Gastrocnemius medialis (tissue), 4 donors: Measurements from ENCODE around the gene BOLL. TPM values are rescaled to one million over a fixed set of nuclear protein-coding genes. Genes with fewer than 3 reads are reported as not detected.
"Not testable (repeated sequence)": the region's sequence is repeated elsewhere in the genome, so short reads cannot be mapped to it uniquely, and the experiment has no call there.

Experiments used
- ATAC-seq, 2 donors: fragments of 150-250 bp; one replicate each; pipeline ENCODE4 v1.9.1; 2016
- DNase-seq, 2 donors: peaks; one replicate each; pipeline ENCODE4 v3.0.0-alpha.2; 2019
- H3K27ac ChIP-seq, 4 donors: fragments of 200-600 bp; sonication (generic); 1 replicate in 1 of 4; 2 replicates in 3 of 4; pipeline ENCODE4 v1.5.1; 2016 to 2018; ENCODE audit warnings: mild to moderate bottlenecking in 2 of 4, moderate library complexity in 1 of 4
- H3K27me3 ChIP-seq, 3 donors: fragments of 200-600 bp; sonication (generic) in 2 of 3; 1 replicate in 1 of 3; 2 replicates in 2 of 3; pipeline versions ENCODE4 v1.5.1 to v1.6.0; 2016 to 2019; ENCODE audit warnings: mild to moderate bottlenecking in 1 of 3, moderate library complexity in 1 of 3
- H3K36me3 ChIP-seq, 2 donors: fragments of 200-600 bp; sonication (generic) in 1 of 2; one replicate each; pipeline ENCODE4 v1.5.1; 2017 to 2018
- H3K4me1 ChIP-seq, 2 donors: fragments of 200-600 bp; sonication (generic) in 1 of 2; one replicate each; pipeline ENCODE4 v1.5.1; 2016 to 2017; ENCODE audit warnings: mild to moderate bottlenecking in 2 of 2
- H3K4me3 ChIP-seq, 4 donors: fragments of 200-600 bp; sonication (generic) in 3 of 4; 1 replicate in 1 of 4; 2 replicates in 3 of 4; pipeline ENCODE4 v1.5.1; 2016 to 2019; ENCODE audit warnings: mild to moderate bottlenecking in 2 of 4
- H3K9me3 ChIP-seq, 3 donors: fragments of 200-600 bp; sonication (generic) in 2 of 3; 1 replicate in 1 of 3; 2 replicates in 2 of 3; pipeline ENCODE4 v1.5.1; 2016 to 2019
- POLR2A ChIP-seq, 2 donors: fragments of 450-650 bp; IDR thresholded peaks; one replicate each; pipeline ENCODE4 v1.6.1; 2017; ENCODE audit warnings: antibody characterized with exemption in 2 of 2, mild to moderate bottlenecking in 2 of 2, moderate library complexity in 2 of 2
- in situ Hi-C, 4 donors: fragments of 200-750 bp; cut with MboI; loops; one replicate each; pipeline versions ENCODE4 v1.15.0 to v1.8.0; 2017; ENCODE audit warnings: low sequenced_read_pairs in 4 of 4
- intact Hi-C: fragments of 100-400 bp; cut with DNase I; formaldehyde crosslinking; loops from one replicate; pipeline ENCODE4 v1.15.1; 2023; ENCODE audit warnings: low total_unique reads
- total RNA-seq, 4 donors: library from RNA; depleted of rRNA; stranded (reverse); fragments of >200 nt; gene quantifications; one replicate each; pipeline versions ENCODE4 v1.1.0 to v1.2.3, GENCODE V29; 2016
- TF ChIP-seq, protein P1 (sequence below), 5 experiments: fragments of 450-650 bp in 3 of 5; fragments of 200-600 bp in 2 of 5; sonication (generic) in 2 of 5; IDR thresholded peaks in 4 of 5; conservative IDR thresholded peaks in 1 of 5; 1 replicate in 4 of 5; 2 replicates in 1 of 5; pipeline ENCODE4 v1.5.1; 2016 to 2019; ENCODE audit warnings: antibody characterized with exemption in 5 of 5, mild to moderate bottlenecking in 3 of 5, moderate library complexity in 3 of 5

The BOLL gene
- total RNA-seq, 4 donors from 2014 or later, result 2.4 to 8.1 (median 2.6) TPM

DNA sequence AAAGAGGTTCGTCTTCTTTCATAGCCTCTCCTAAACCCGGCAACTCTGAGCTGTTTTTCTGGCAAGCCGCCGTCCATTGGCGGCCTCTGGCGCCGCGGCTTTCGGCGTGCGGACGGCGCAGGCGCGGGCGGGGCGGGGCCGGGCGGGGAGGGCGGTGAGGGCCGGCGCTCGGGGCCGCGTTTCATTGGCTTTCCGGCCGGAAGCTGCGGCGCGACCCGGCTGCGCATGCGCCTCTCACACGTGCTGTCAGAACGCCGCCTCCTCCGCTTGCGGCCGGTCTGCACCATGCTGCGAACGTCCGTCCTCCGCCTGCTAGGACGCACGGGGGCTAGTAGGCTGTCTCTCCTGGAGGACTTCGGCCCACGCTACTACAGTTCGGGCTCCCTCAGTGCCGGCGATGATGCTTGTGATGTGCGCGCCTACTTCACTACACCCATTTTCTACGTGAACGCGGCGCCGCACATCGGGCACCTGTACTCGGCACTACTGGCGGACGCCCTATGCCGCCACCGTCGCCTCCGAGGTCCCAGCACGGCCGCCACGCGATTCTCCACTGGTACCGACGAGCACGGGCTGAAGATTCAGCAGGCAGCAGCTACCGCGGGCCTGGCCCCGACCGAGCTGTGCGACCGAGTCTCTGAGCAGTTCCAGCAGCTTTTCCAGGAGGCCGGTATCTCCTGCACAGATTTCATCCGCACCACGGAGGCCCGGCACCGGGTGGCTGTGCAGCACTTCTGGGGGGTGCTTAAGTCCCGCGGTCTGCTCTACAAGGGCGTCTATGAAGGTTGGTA, 79.8 kb downstream of the BOLL start, which contains the start of gene MARS2:
Gene MARS2 (plus strand): TSS at position 249 of the 791 bp plus-strand sequence. CDS start 37 bp downstream, at position 286.
- DNase-seq, result peak; percentile 85 to 92
- peak within 1 kb of the TSS; percentile 78 to 97 (median 85) for H3K4me3 ChIP-seq
- no peaks in the 10 kb centered on the region for H3K36me3 ChIP-seq
- no peaks in the 10 kb centered on the region for H3K9me3 ChIP-seq
- peak; percentile 95 to 96 for ATAC-seq
- TF ChIP-seq, protein P1, sequence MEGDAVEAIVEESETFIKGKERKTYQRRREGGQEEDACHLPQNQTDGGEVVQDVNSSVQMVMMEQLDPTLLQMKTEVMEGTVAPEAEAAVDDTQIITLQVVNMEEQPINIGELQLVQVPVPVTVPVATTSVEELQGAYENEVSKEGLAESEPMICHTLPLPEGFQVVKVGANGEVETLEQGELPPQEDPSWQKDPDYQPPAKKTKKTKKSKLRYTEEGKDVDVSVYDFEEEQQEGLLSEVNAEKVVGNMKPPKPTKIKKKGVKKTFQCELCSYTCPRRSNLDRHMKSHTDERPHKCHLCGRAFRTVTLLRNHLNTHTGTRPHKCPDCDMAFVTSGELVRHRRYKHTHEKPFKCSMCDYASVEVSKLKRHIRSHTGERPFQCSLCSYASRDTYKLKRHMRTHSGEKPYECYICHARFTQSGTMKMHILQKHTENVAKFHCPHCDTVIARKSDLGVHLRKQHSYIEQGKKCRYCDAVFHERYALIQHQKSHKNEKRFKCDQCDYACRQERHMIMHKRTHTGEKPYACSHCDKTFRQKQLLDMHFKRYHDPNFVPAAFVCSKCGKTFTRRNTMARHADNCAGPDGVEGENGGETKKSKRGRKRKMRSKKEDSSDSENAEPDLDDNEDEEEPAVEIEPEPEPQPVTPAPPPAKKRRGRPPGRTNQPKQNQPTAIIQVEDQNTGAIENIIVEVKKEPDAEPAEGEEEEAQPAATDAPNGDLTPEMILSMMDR (IDR thresholded peaks at IDR 0.05 in 4 of 5, conservative IDR thresholded peaks at IDR 0.05 in 1 of 5), result peak in 1 of 5 experiments; percentile 3
- TF ChIP-seq POLR2A (IDR thresholded peaks at IDR 0.05), result peak; percentile 56 to 74
- in situ Hi-C loops (loop anchor here (5.0 to 10.0 kb wide), 4 partner anchors 69 to 191 kb away; partner anchors contain the start of genes BOLL (in 2 of the 4) and MOB4 (in 1 of the 4)), intact Hi-C loops (loop anchor here (1.0 to 10.0 kb wide), 6 partner anchors 189 to 1759 kb away; partner anchors contain the start of genes COQ10B, HSPE1, MOB4 and PGAP1)
- no peaks in the 10 kb centered on the region for H3K27me3 ChIP-seq
- H3K4me1 ChIP-seq, result peaks cover 34 to 43% of the 10 kb centered on the region in 2 donors
- H3K27ac ChIP-seq, result peak within 1 kb of the TSS; percentile 80 to 84 (median 82)

DNA sequence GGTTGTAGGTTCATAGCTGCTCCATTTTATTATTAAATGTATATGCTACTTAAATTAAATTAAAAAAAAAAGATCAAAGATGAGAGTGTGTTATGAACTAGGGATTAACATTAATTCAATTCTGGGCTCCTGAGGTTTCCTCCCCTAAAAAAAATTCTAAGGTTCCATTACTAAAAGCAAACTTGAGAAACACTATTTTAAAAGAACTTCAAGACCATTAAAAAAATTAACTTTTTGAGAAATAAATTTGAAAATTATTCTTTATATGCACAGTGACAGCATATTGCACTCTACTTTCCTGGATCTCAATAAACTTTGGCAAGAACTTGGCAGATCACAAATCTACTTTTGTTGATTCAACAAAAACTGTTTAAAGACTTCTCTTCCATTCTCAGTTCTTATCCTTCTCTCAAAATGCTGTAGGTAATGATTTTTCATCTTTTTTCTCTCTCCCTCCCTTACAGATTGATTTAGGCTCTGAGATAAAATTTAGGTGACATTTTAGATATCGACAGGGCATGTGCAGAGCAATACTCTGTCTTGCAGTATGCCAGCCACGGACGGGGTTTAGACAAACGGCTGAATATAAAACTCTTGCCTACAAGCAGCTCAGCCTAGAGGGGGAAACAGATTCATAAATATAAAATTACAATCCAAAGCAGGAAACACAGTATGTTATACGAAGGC, 80.5 kb downstream of the BOLL start:
- no peak for TF ChIP-seq POLR2A (IDR thresholded peaks at IDR 0.05)
- TF ChIP-seq, protein P1 (IDR thresholded peaks at IDR 0.05 in 4 of 5, conservative IDR thresholded peaks at IDR 0.05 in 1 of 5), result no peak
- H3K27ac ChIP-seq, result peak overlapping the region; percentile 80 to 83 (median 81)
- H3K4me3 ChIP-seq, result peak overlapping the region; percentile 78 to 97 (median 85)
- no peaks in the 10 kb centered on the region for H3K36me3 ChIP-seq
- H3K4me1 ChIP-seq, result peaks cover 29 to 43% of the 10 kb centered on the region in 2 donors
- no peaks in the 10 kb centered on the region for H3K9me3 ChIP-seq
- ATAC-seq (peak; percentile 50 to 55), DNase-seq (no peak)
- in situ Hi-C loops, result loop anchor here (5.0 to 10.0 kb wide), 4 partner anchors 70 to 190 kb away; partner anchors contain the start of genes BOLL (in 2 of the 4) and MOB4 (in 1 of the 4)
- no peaks in the 10 kb centered on the region for H3K27me3 ChIP-seq
- intact Hi-C loops, result loop anchor here (1.0 to 10.0 kb wide), 6 partner anchors 188 to 1760 kb away; partner anchors contain the start of genes COQ10B, HSPE1, MOB4 and PGAP1

DNA sequence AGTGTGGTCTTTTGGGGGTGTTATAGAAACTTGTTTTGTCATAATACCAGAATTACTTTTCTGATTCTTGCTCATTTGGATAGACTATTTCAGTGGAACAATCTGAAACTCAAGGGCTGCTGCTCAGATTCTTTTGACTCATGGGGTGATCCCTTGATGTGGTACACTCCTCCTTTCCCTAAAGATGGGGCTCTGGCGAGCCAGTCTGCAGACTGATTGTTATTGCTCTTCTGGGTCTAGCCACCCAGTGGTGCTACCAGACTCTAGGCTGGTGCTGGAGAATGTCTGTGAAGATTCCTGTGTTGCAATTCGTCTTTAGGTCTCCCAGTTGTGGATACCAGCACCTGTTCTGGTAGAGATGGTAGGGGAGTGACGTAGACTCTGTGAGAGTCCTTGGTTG, 84.2 kb downstream of the BOLL start:
- intact Hi-C loops (loop anchor here (10.0 kb wide), 2 partner anchors 776 to 1764 kb away; partner anchors contain the start of gene PGAP1), in situ Hi-C loops (loop anchor here in 3 of 4 donors (10.0 kb wide), 3 partner anchors 74 to 186 kb away; partner anchors contain the start of genes BOLL (in 2 of the 3) and MOB4 (in 1 of the 3))
- no peak for TF ChIP-seq POLR2A (IDR thresholded peaks at IDR 0.05)
- TF ChIP-seq, protein P1 (IDR thresholded peaks at IDR 0.05 in 4 of 5, conservative IDR thresholded peaks at IDR 0.05 in 1 of 5), result no peak
- Histone ChIP-seq H3K9me3 (no peaks in the 10 kb centered on the region), H3K36me3 (no peaks in the 10 kb centered on the region), H3K4me1 (peaks cover 0 to 9% of the 10 kb centered on the region in 2 donors), H3K27ac (no peak overlapping the region), H3K27me3 (no peaks in the 10 kb centered on the region), H3K4me3 (no peak overlapping the region)
- ATAC-seq, result no peak
- DNase-seq, result no peak

DNA sequence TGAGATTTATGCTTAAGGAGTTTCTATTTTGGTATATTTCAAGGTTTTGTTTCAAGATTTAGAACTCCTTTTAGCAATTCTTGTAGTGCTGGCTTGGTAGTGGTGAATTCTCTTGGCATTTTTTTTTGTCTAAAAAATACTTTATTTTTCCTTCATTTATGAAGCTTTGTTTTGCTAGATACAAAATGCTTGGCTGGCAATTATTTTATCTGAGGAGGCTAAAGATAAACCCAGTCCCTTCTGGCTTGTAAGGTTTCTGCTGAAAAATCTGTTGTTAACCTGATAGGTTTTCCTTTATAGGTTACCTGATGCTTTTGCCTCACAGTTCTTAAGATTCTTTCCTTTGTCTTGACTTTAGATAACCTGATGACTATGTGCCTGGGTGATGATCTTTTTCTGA, 85.4 kb downstream of the BOLL start:
- H3K27ac ChIP-seq, H3K27me3 ChIP-seq, DNase-seq, ATAC-seq, H3K4me3 ChIP-seq, H3K4me1 ChIP-seq, H3K36me3 ChIP-seq, H3K9me3 ChIP-seq: not testable (repeated sequence)
- in situ Hi-C loops, result loop anchor here in 3 of 4 donors (10.0 kb wide), 3 partner anchors 75 to 185 kb away; partner anchors contain the start of genes BOLL (in 2 of the 3) and MOB4 (in 1 of the 3)
- intact Hi-C loops, result loop anchor here (10.0 kb wide), 2 partner anchors 775 to 1765 kb away; partner anchors contain the start of gene PGAP1

DNA sequence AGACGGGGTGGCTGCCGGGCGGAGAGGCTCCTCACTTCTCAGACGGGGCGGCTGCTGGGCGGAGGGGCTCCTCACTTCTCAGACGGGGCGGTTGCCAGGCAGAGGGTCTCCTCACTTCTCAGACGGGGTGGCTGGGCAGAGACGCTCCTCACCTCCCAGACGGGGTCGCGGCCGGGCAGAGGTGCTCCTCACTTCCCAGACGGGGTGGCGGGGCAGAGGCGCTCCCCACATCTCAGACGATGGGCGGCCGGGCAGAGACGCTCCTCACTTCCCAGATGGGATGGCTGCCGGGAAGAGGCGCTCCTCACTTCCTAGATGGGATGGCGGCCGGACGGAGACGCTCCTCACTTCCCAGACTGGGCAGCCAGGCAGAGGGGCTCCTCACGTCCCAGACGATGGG, 88.5 kb downstream of the BOLL start:
- in situ Hi-C loops, DNase-seq: not testable (repeated sequence)

DNA sequence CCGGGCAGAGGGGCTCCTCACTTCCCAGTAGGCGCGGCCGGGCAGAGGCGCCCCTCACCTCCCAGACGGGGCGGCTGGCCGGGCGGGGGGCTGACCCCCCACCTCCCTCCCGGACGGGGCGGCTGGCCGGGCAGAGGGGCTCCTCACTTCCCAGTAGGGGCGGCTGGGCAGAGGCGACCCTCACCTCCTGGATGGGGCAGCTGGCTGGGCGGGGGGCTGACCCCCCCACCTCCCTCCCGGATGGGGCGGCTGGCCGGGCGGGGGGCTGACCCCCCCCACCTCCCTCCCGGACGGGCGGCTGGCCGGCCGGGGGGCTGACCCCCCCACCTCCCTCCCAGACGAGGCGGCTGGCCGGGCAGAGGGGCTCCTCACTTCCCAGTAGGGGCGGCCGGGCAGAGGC, 89.1 kb downstream of the BOLL start:
- H3K27me3 ChIP-seq, H3K4me1 ChIP-seq, ATAC-seq, H3K4me3 ChIP-seq, in situ Hi-C loops, H3K36me3 ChIP-seq, DNase-seq, H3K9me3 ChIP-seq, intact Hi-C loops, H3K27ac ChIP-seq: not testable (repeated sequence)

More for the DNA sequence above, 88.5 kb downstream of the BOLL start:
- H3K4me1 ChIP-seq, H3K36me3 ChIP-seq, H3K27ac ChIP-seq, H3K4me3 ChIP-seq, H3K27me3 ChIP-seq, ATAC-seq, H3K9me3 ChIP-seq, intact Hi-C loops: not testable (repeated sequence)

DNA sequence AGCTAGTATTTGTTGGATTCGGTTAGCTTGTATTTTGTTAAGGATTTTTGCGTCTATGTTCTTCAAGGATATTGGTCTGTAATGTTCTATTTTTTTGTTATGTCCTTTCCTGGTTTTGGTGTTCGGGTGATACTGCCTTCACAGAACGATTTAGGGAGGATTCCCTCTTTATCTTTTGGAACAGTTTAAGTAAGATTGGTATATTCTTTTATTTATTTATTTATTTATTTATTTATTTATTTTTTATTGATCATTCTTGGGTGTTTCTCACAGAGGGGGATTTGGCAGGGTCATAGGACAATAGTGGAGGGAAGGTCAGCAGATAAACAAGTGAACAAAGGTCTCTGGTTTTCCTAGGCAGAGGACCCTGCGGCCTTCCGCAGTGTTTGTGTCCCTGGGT, 89.9 kb downstream of the BOLL start:
- DNase-seq, H3K27ac ChIP-seq, in situ Hi-C loops, H3K36me3 ChIP-seq, ATAC-seq, intact Hi-C loops, H3K9me3 ChIP-seq, H3K4me1 ChIP-seq, H3K27me3 ChIP-seq, H3K4me3 ChIP-seq: not testable (repeated sequence)
